ENCODE results near the gene CORIN.

GRCh38 chr4:47668256-47668655 lies 169.6 kb downstream of the CORIN start:
- TF ChIP-seq POLR2A (IDR thresholded peaks at IDR 0.05) = no peak
- no peak for TF ChIP-seq CTCF (IDR thresholded peaks at IDR 0.05)
- TF ChIP-seq POLR2AphosphoS5 (IDR thresholded peaks at IDR 0.05) = no peak
- TF ChIP-seq EP300 (IDR thresholded peaks at IDR 0.05) = no peak

Data from upper lobe of left lung (tissue), 4 donors.